PC-3 (cell line): Measurements from ENCODE around the gene SLMAP.

Experiments
- CTCF ChIP-seq: fragments of 300-600 bp; sonication (generic); conservative IDR thresholded peaks from 2 replicates; pipeline ENCODE4 v1.5.1; 2017; ENCODE audit warnings: antibody characterized with exemption, low read depth, mild to moderate bottlenecking, low read length
- EZH2 ChIP-seq: fragments of 300-600 bp; sonication (generic); IDR thresholded peaks from one replicate; pipeline ENCODE4 v1.6.1; 2017; ENCODE audit warnings: antibody characterized with exemption, mild to moderate bottlenecking, low read length; ENCODE audit not compliant: unreplicated experiment

GRCh38 chr3:57718118-57718517 lies 38.0 kb upstream of the SLMAP start:
- no peak for TF ChIP-seq EZH2
- TF ChIP-seq CTCF, result no peak
